Gastroesophageal sphincter (tissue), 4 donors: ENCODE results near the gene TMEM169. TPM values are rescaled to one million over a fixed set of nuclear protein-coding genes. Genes with fewer than 3 reads are reported as not detected.

ENCODE experiments used
- ATAC-seq: fragments of 150-250 bp; one replicate; pipeline ENCODE4 v1.9.1; 2016; ENCODE audit warnings: mild to moderate bottlenecking, moderate library complexity
- H3K27ac ChIP-seq, 4 donors: fragments of 200-600 bp; sonication (generic) in 3 of 4; 1 replicate in 3 of 4; 2 replicates in 1 of 4; pipeline ENCODE4 v1.5.1; 2016 to 2019
- H3K27me3 ChIP-seq: fragments of 200-600 bp; sonication (generic); one replicate; pipeline ENCODE4 v1.5.1; 2019
- H3K36me3 ChIP-seq, 2 donors: fragments of 200-600 bp; sonication (generic); one replicate each; pipeline ENCODE4 v1.5.1; 2019; ENCODE audit warnings: control low read depth in 1 of 2
- H3K4me1 ChIP-seq, 3 donors: fragments of 200-600 bp; sonication (generic); 1 replicate in 2 of 3; 2 replicates in 1 of 3; pipeline ENCODE4 v1.5.1; 2016 to 2019; ENCODE audit warnings: control low read depth in 2 of 3
- H3K4me3 ChIP-seq, 2 donors: fragments of 200-600 bp; sonication (generic); one replicate each; pipeline ENCODE4 v1.5.1; 2019; ENCODE audit warnings: mild to moderate bottlenecking in 1 of 2, moderate library complexity in 1 of 2
- H3K9me3 ChIP-seq, 3 donors: fragments of 200-600 bp; sonication (generic); one replicate each; pipeline ENCODE4 v1.5.1; 2017 to 2019; ENCODE audit warnings: control low read depth in 2 of 3
- CTCF ChIP-seq, 4 experiments: fragments of 200-600 bp in 2 of 4; fragments of 450-650 bp in 2 of 4; sonication (generic) in 1 of 4; IDR thresholded peaks; one replicate each; pipeline ENCODE4 v1.5.1; 2017 to 2019; ENCODE audit warnings: antibody characterized with exemption in 4 of 4, mild to moderate bottlenecking in 2 of 4, moderate library complexity in 2 of 4
- EP300 ChIP-seq: sonication (generic); formaldehyde crosslinking; IDR thresholded peaks from one replicate; pipeline ENCODE4 v1.6.1; 2017; ENCODE audit warnings: antibody characterized with exemption, mild to moderate bottlenecking
- POLR2A ChIP-seq, 2 donors: fragments of 450-650 bp; IDR thresholded peaks; one replicate each; pipeline ENCODE4 v1.6.1; 2017; ENCODE audit warnings: antibody characterized with exemption in 2 of 2, mild to moderate bottlenecking in 2 of 2, moderate library complexity in 1 of 2
- POLR2AphosphoS5 ChIP-seq: sonication (generic); formaldehyde crosslinking; IDR thresholded peaks from one replicate; pipeline ENCODE4 v1.6.1; 2017; ENCODE audit warnings: antibody characterized with exemption
- WGBS, 2 donors: methylation state at CpG; one replicate each; pipeline ENCODE4 v1.1.5; 2018; ENCODE audit warnings: low coverage in 1 of 2; 5-methylcytosine and 5-hydroxymethylcytosine counted together
- total RNA-seq, 4 donors: library from RNA; depleted of rRNA; stranded (reverse); fragments of >200 nt; gene quantifications; one replicate each; pipeline ENCODE4 v1.1.0, GENCODE V29; 2016

The TMEM169 gene
- total RNA-seq, 4 donors from 2014 or later, result 0.67 to 3.1 (median 0.78) TPM; not detected in 1

- Histone ChIP-seq H3K27me3 (no peaks in the 10 kb centered on the region), H3K27ac (no peak overlapping the region), H3K4me1 (no peaks in the 10 kb centered on the region), H3K4me3 (no peak overlapping the region), H3K36me3 (peaks cover 3 to 99% of the 10 kb centered on the region in 2 donors), H3K9me3 (no peaks in the 10 kb centered on the region)
- WGBS, 2 donors, result 91 to 94% methylated on average over 3 to 5 of the region's 5 CpGs
- TF ChIP-seq EP300 (no peak), POLR2A (IDR thresholded peaks at IDR 0.05) (no peak), POLR2AphosphoS5 (no peak), CTCF (IDR thresholded peaks at IDR 0.05) (no peak)
- ATAC-seq, result no peak
These were observed 65.7 kb downstream of the TMEM169 start for GRCh38 chr2:216147172-216148131.

GRCh38 chr2:216148983-216149382, 67.3 kb downstream of the TMEM169 start:
- WGBS, 2 donors, result 80 to 86% methylated on average over 4 of the region's 4 CpGs

GRCh38 chr2:216149741-216150140, 68.0 kb downstream of the TMEM169 start:
- ATAC-seq, result no peak

More at GRCh38 chr2:216148983-216149382, 67.3 kb downstream of the TMEM169 start:
- H3K27ac ChIP-seq, result no peak overlapping the region
- H3K9me3 ChIP-seq, result no peaks in the 10 kb centered on the region
- no peak for TF ChIP-seq POLR2A (IDR thresholded peaks at IDR 0.05)
- TF ChIP-seq EP300, result no peak
- no peak for TF ChIP-seq CTCF (IDR thresholded peaks at IDR 0.05)
- TF ChIP-seq POLR2AphosphoS5, result no peak
- no peaks in the 10 kb centered on the region for H3K27me3 ChIP-seq
- no peak overlapping the region for H3K4me3 ChIP-seq
- ATAC-seq, result no peak
- peaks cover 3 to 99% of the 10 kb centered on the region in 2 donors for H3K36me3 ChIP-seq
- H3K4me1 ChIP-seq, result no peaks in the 10 kb centered on the region

GRCh38 chr2:216151313-216152025, 69.8 kb downstream of the TMEM169 start:
- no peak for ATAC-seq
- peaks cover 0 to 99% of the 10 kb centered on the region in 2 donors for H3K36me3 ChIP-seq
- WGBS, 2 donors, result 85 to 91% methylated on average over 5 to 6 of the region's 7 CpGs

More at GRCh38 chr2:216149741-216150140, 68.0 kb downstream of the TMEM169 start:
- H3K4me3 ChIP-seq, result no peak overlapping the region
- no peak for TF ChIP-seq EP300
- no peak for TF ChIP-seq CTCF (IDR thresholded peaks at IDR 0.05)
- no peak for TF ChIP-seq POLR2A (IDR thresholded peaks at IDR 0.05)
- no peaks in the 10 kb centered on the region for H3K4me1 ChIP-seq
- no peaks in the 10 kb centered on the region for H3K27me3 ChIP-seq
- H3K27ac ChIP-seq, result no peak overlapping the region
- peaks cover 0 to 99% of the 10 kb centered on the region in 2 donors for H3K36me3 ChIP-seq
- WGBS, 2 donors, result 49 to 84% methylated on average over 3 to 4 of the region's 5 CpGs
- H3K9me3 ChIP-seq, result no peaks in the 10 kb centered on the region

More at GRCh38 chr2:216151313-216152025, 69.8 kb downstream of the TMEM169 start:
- H3K9me3 ChIP-seq, result no peaks in the 10 kb centered on the region
- H3K4me3 ChIP-seq, result no peak overlapping the region
- TF ChIP-seq EP300, result no peak
- no peak for TF ChIP-seq POLR2AphosphoS5
- no peak for TF ChIP-seq POLR2A (IDR thresholded peaks at IDR 0.05)
- no peak for TF ChIP-seq CTCF (IDR thresholded peaks at IDR 0.05)
- no peaks in the 10 kb centered on the region for H3K4me1 ChIP-seq
- H3K27me3 ChIP-seq, result no peaks in the 10 kb centered on the region
- no peak overlapping the region for H3K27ac ChIP-seq

Other genes starting within 250 kb of the TMEM169 start
- gene MREG, start 68.4 kb upstream of the TMEM169 start, total RNA-seq, result 1 to 10 TPM in 1 of 4 donors, under 1 TPM in 3; 0.40 to 3.3 (median 0.54) TPM
- 10 to 100 TPM in 1 of 4 donors, 1 to 10 TPM in 3; 4.9 to 15.3 (median 7.7) TPM for gene PECR, start 110 bp upstream of the TMEM169 start, total RNA-seq
- 100 to 1,000 TPM; 143 to 190 (median 187) TPM for gene XRCC5, start 27.4 kb downstream of the TMEM169 start, total RNA-seq